ENCODE measurements around the gene HIVEP1. TPM values are rescaled to one million over a fixed set of nuclear protein-coding genes. Genes with fewer than 3 reads are reported as not detected.

HIVEP1 gene
- total and polyA plus RNA-seq, 4 donors: 2.7 to 27.2 (median 6.2) TPM

- WGBS: 92% methylated on average over 4 of the region's 4 CpGs
- H3K27ac ChIP-seq (ENCODE audit: low read depth in 1 of 2, low read length in 2 of 2): no peak overlapping the region
Observed at GRCh38 chr6:12160326-12160725, 148.2 kb downstream of the HIVEP1 start.

More at GRCh38 chr6:12160326-12160725, 148.2 kb downstream of the HIVEP1 start:
- no peaks in the 10 kb centered on the region for H3K9me3 ChIP-seq (ENCODE audit: control insufficient read depth in 4 of 4, low read length in 3 of 4)
- H3K4me3 ChIP-seq (ENCODE audit: low read depth in 1 of 3, low read length in 3 of 3): no peak overlapping the region
- H3K4me1 ChIP-seq (ENCODE audit: control insufficient read depth in 4 of 4, insufficient read depth in 4 of 4, low read length in 3 of 4): peaks cover 0 to 2% (median 0%) of the 10 kb centered on the region in 4 donors
- TF ChIP-seq, protein P1, sequence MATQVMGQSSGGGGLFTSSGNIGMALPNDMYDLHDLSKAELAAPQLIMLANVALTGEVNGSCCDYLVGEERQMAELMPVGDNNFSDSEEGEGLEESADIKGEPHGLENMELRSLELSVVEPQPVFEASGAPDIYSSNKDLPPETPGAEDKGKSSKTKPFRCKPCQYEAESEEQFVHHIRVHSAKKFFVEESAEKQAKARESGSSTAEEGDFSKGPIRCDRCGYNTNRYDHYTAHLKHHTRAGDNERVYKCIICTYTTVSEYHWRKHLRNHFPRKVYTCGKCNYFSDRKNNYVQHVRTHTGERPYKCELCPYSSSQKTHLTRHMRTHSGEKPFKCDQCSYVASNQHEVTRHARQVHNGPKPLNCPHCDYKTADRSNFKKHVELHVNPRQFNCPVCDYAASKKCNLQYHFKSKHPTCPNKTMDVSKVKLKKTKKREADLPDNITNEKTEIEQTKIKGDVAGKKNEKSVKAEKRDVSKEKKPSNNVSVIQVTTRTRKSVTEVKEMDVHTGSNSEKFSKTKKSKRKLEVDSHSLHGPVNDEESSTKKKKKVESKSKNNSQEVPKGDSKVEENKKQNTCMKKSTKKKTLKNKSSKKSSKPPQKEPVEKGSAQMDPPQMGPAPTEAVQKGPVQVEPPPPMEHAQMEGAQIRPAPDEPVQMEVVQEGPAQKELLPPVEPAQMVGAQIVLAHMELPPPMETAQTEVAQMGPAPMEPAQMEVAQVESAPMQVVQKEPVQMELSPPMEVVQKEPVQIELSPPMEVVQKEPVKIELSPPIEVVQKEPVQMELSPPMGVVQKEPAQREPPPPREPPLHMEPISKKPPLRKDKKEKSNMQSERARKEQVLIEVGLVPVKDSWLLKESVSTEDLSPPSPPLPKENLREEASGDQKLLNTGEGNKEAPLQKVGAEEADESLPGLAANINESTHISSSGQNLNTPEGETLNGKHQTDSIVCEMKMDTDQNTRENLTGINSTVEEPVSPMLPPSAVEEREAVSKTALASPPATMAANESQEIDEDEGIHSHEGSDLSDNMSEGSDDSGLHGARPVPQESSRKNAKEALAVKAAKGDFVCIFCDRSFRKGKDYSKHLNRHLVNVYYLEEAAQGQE (IDR thresholded peaks at IDR 0.05): no peak
- TF ChIP-seq EGR1 (IDR thresholded peaks at IDR 0.05; ENCODE audit: low read depth in 2 of 2) (no peak), YY1 (IDR thresholded peaks at IDR 0.05) (no peak), NR2F2 (IDR thresholded peaks at IDR 0.05) (no peak), RAD21 (IDR thresholded peaks at IDR 0.05) (no peak), TAF1 (conservative IDR thresholded peaks at IDR 0.05) (no peak), SP1 (IDR thresholded peaks at IDR 0.05) (no peak), FOXA2 (IDR thresholded peaks at IDR 0.05) (no peak), GABPA (IDR thresholded peaks at IDR 0.05 in 1 of 2, conservative IDR thresholded peaks at IDR 0.05 in 1 of 2) (no peak), JUND (IDR thresholded peaks at IDR 0.05) (no peak), MAX (IDR thresholded peaks at IDR 0.05) (no peak), FOXA1 (IDR thresholded peaks at IDR 0.05) (no peak), ZBTB33 (IDR thresholded peaks at IDR 0.05) (no peak), HNF4G (IDR thresholded peaks at IDR 0.05) (no peak), HNF4A (conservative IDR thresholded peaks at IDR 0.05) (no peak), CTCF (IDR thresholded peaks at IDR 0.05; ENCODE audit: low read depth, low read length, missing input control) (no peak), RXRA (IDR thresholded peaks at IDR 0.05) (no peak)
- TF ChIP-seq, protein P2, sequence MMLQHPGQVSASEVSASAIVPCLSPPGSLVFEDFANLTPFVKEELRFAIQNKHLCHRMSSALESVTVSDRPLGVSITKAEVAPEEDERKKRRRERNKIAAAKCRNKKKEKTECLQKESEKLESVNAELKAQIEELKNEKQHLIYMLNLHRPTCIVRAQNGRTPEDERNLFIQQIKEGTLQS (IDR thresholded peaks at IDR 0.05): no peak
- H3K27me3 ChIP-seq (ENCODE audit: control insufficient read depth in 4 of 4, insufficient read depth in 4 of 4, low read length in 3 of 4): no peaks in the 10 kb centered on the region
- H3K9ac ChIP-seq (ENCODE audit: low read depth in 1 of 2, low read length in 2 of 2): no peak overlapping the region
- peaks cover 12 to 30% (median 21%) of the 10 kb centered on the region in 4 donors for H3K36me3 ChIP-seq (ENCODE audit: control insufficient read depth in 4 of 4, insufficient read depth in 3 of 4, low read depth in 1 of 4, low read length in 3 of 4)
- no peak for DNase-seq (ENCODE audit: low spot score)
